Psoas muscle (tissue), 8 donors: Measurements from ENCODE around the gene DOCK1. TPM values are rescaled to one million over a fixed set of nuclear protein-coding genes. Genes with fewer than 3 reads are reported as not detected.

Experiments used
- ATAC-seq, 4 donors: fragments of 200-7000 bp; cut with Tn5 transposase; one replicate each; pipeline ENCODE4 v1.9.1; 2020; ENCODE audit warnings: moderate library complexity in 3 of 4, mild to moderate bottlenecking in 2 of 4
- DNase-seq, 2 donors: peaks; one replicate each; pipeline ENCODE4 v3.0.0-alpha.2; 2020
- H3K27ac ChIP-seq: fragments of 200-600 bp; one replicate; pipeline ENCODE4 v1.8.0; 2022
- H3K27me3 ChIP-seq, 3 donors: fragments of 200-600 bp in 1 of 3; one replicate each; pipeline versions ENCODE4 v1.6.1 to v1.8.0; 2013 to 2022; ENCODE audit warnings: low read length in 2 of 3, mild to moderate bottlenecking in 2 of 3, moderate library complexity in 1 of 3; ENCODE audit not compliant: insufficient read depth in 3 of 3
- H3K36me3 ChIP-seq, 2 donors: fragments of 200-600 bp in 1 of 2; one replicate each; pipeline versions ENCODE4 v1.6.1 to v1.8.0; 2013 to 2022; ENCODE audit warnings: low read depth in 1 of 2, mild to moderate bottlenecking in 1 of 2, moderate library complexity in 1 of 2; ENCODE audit not compliant: insufficient read depth in 1 of 2
- H3K4me1 ChIP-seq: fragments of 200-600 bp; one replicate; pipeline ENCODE4 v1.8.0; 2022
- H3K4me3 ChIP-seq: fragments of 200-600 bp; one replicate; pipeline ENCODE4 v1.8.0; 2022; ENCODE audit warnings: mild to moderate bottlenecking
- H3K9me3 ChIP-seq: fragments of 200-600 bp; one replicate; pipeline ENCODE4 v1.8.0; 2022
- CTCF ChIP-seq: fragments of 200-600 bp; IDR thresholded peaks from one replicate; pipeline ENCODE4 v1.8.0; 2022; ENCODE audit warnings: antibody characterized with exemption
- WGBS, 3 donors: extraction: QIAGEN DNeasy Blood & Tissue Kit; methylation state at CpG; one replicate each; pipeline versions ENCODE4 v1.1.6 to v1.1.7; 2013; 5-methylcytosine and 5-hydroxymethylcytosine counted together
- intact Hi-C, 2 donors: fragments of 100-400 bp; cut with DNase I; formaldehyde crosslinking; loops; one replicate each; pipeline versions ENCODE4 v1.11.0 to v1.14.2; 2022
- polyA plus RNA-seq, 3 donors: library from polyadenylated mRNA; stranded (reverse); fragments of 200-250 nt; gene quantifications; one replicate each; pipeline ENCODE4 v1.2.3, GENCODE V29; 2013
- total RNA-seq, 4 donors: library from RNA; stranded (reverse); fragmentation: NEBNext Ultra II Directional in 2 of 4; extraction: Animal tissue kit (Norgen Biotek cat#: 25700) in 2 of 4; gene quantifications; one replicate each; pipeline versions ENCODE4 v1.2.1 to v1.2.4, GENCODE V29; 2021 to 2023
- donor health status: healthy with polysubstance abuse.
- donor health status: DM: no; HTN: no; CAD: no; lungs with moderate emphysema.
- donor health status: Bipolar disorder and iron deficiency.
- donor health status: healthy.
- donor health status: DM: yes; HTN: yes; CAD: no.
- donor health status: DM: no; HTN: no; CAD: no.
- donor health status: DM: no; HTN: no; CAD: no.
- donor health status: DM: yes; HTN: yes; CAD: no.

The DOCK1 gene
- total and polyA plus RNA-seq, 7 donors: 2.1 to 11.3 (median 5.4) TPM

DNA sequence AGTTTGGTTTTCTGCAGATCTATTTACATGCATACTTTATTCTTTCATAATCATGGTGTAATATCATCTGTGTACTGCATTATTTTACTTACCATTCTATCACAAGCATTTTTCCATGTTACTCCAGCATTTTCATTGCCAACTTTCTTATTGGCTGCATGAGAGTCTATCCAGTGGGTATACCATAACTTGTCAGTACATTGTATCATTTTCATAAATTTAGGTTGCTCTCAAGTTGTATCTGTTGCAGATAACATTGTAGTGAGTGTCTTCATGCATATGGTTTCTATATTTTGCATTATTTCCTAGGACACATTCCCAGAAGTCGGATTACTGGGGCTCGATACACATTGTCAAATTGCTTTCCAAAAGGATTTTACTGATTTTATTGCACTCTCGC lies 378.3 kb downstream of the DOCK1 start:
- TF ChIP-seq CTCF: no peak
- peaks cover 6% of the 10 kb centered on the region for H3K9me3 ChIP-seq
- intact Hi-C loops: no loop called here
- H3K4me3 ChIP-seq: no peak overlapping the region
- no peaks in the 10 kb centered on the region for H3K4me1 ChIP-seq
- H3K36me3 ChIP-seq: no peaks in the 10 kb centered on the region
- 88 to 95% (median 90%) methylated on average over 3 of the region's 3 CpGs for WGBS, 3 donors
- DNase-seq (no peak), ATAC-seq (no peak)
- H3K27me3 ChIP-seq: no peaks in the 10 kb centered on the region
- no peak overlapping the region for H3K27ac ChIP-seq

DNA sequence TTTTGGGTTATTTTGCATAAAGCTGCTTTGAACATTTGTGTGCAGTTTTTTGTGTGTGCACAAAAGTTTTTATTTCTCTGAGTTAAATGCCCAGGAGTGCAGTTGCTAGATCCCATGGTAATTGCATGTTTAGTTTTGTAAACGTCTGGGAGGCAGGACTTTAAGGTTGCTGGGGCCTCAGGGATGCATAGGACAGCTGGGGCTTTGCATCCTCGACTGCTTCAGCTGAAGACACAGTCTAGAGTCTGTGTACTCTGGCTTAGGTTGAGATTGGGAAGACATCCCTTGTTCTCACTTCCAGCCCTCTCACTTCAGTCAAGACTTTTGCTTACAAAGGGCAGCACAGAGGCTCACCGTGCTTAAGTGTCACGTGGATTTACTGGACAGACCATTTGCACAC lies 385.6 kb downstream of the DOCK1 start:
- no peak overlapping the region for H3K4me3 ChIP-seq
- no peak overlapping the region for H3K27ac ChIP-seq
- DNase-seq (no peak), ATAC-seq (no peak)
- WGBS, 3 donors: 54 to 58% (median 54%) methylated on average over 4 of the region's 4 CpGs
- no peak for TF ChIP-seq CTCF
- no peaks in the 10 kb centered on the region for H3K36me3 ChIP-seq
- H3K9me3 ChIP-seq: peaks cover 6% of the 10 kb centered on the region
- intact Hi-C loops: no loop called here
- H3K27me3 ChIP-seq: no peaks in the 10 kb centered on the region
- no peaks in the 10 kb centered on the region for H3K4me1 ChIP-seq

- whole genome bisulfite sequencing, 3 donors: 92 to 97% (median 93%) methylated on average over 8 of the region's 8 CpGs
- TF ChIP-seq CTCF: no peak
- Histone ChIP-seq H3K4me3 (no peak overlapping the region), H3K27me3 (no peaks in the 10 kb centered on the region), H3K9me3 (peaks cover 6% of the 10 kb centered on the region), H3K4me1 (no peaks in the 10 kb centered on the region), H3K27ac (no peak overlapping the region), H3K36me3 (no peaks in the 10 kb centered on the region)
- ATAC-seq (no peak), DNase-seq (no peak)
- intact Hi-C loops: no loop called here
Measured at GRCh38 chr10:127291329-127291728, 386.1 kb downstream of the DOCK1 start.

GRCh38 chr10:127292888-127293287 lies 387.7 kb downstream of the DOCK1 start:
- H3K27me3 ChIP-seq: no peaks in the 10 kb centered on the region
- peaks cover 6% of the 10 kb centered on the region for H3K9me3 ChIP-seq
- intact Hi-C loops: no loop called here
- H3K27ac ChIP-seq: no peak overlapping the region
- no peak for TF ChIP-seq CTCF
- WGBS, 3 donors: 95 to 96% (median 96%) methylated on average over 4 of the region's 4 CpGs
- H3K4me1 ChIP-seq: no peaks in the 10 kb centered on the region
- no peak overlapping the region for H3K4me3 ChIP-seq
- no peaks in the 10 kb centered on the region for H3K36me3 ChIP-seq
- ATAC-seq (no peak), DNase-seq (no peak)

GRCh38 chr10:127293640-127294039 lies 388.4 kb downstream of the DOCK1 start:
- no peaks in the 10 kb centered on the region for H3K4me1 ChIP-seq
- no peaks in the 10 kb centered on the region for H3K27me3 ChIP-seq
- WGBS, 3 donors: 89 to 94% (median 90%) methylated on average over 8 of the region's 8 CpGs
- intact Hi-C loops: no loop called here
- no peaks in the 10 kb centered on the region for H3K36me3 ChIP-seq
- no peak overlapping the region for H3K4me3 ChIP-seq
- DNase-seq (no peak), ATAC-seq (no peak)
- H3K27ac ChIP-seq: no peak overlapping the region
- no peaks in the 10 kb centered on the region for H3K9me3 ChIP-seq
- TF ChIP-seq CTCF: no peak
